ENCODE measurements around the gene HESX1. TPM values are rescaled to one million over a fixed set of nuclear protein-coding genes. Genes with fewer than 3 reads are reported as not detected.

HESX1 gene
- polyA plus RNA-seq, 1 experiment, result 0.46 TPM

GRCh38 chr3:57158813-57159738, 40.7 kb downstream of the HESX1 start:
- H3K4me3 ChIP-seq (ENCODE audit: low read depth, low read length), result no peak overlapping the region
- DNase-seq (ENCODE audit: low read depth, low spot score), result no peak
- peaks cover 37% of the 10 kb centered on the region for H3K27me3 ChIP-seq (ENCODE audit: control insufficient read depth, insufficient read depth, low read length)
- ChIA-PET CTCF (no interaction called here), POLR2A (no interaction called here)
- H3K27ac ChIP-seq (ENCODE audit: low read depth, low read length), result no peak overlapping the region
- H3K9me3 ChIP-seq (ENCODE audit: control insufficient read depth, insufficient read depth, low read length), result no peaks in the 10 kb centered on the region
- TF ChIP-seq CTCF (IDR thresholded peaks at IDR 0.05; ENCODE audit: low read depth, low read length), result no peak

- no peak overlapping the region for H3K4me3 ChIP-seq (ENCODE audit: low read depth, low read length)
- no peak for DNase-seq (ENCODE audit: low read depth, low spot score)
- no peak for TF ChIP-seq CTCF (IDR thresholded peaks at IDR 0.05; ENCODE audit: low read depth, low read length)
- H3K9me3 ChIP-seq (ENCODE audit: control insufficient read depth, insufficient read depth, low read length), result no peaks in the 10 kb centered on the region
- H3K27me3 ChIP-seq (ENCODE audit: control insufficient read depth, insufficient read depth, low read length), result peaks cover 33% of the 10 kb centered on the region
- H3K27ac ChIP-seq (ENCODE audit: low read depth, low read length), result no peak overlapping the region
- ChIA-PET CTCF (no interaction called here), POLR2A (no interaction called here)
Observed at GRCh38 chr3:57158325-57158724, 41.5 kb downstream of the HESX1 start.

GRCh38 chr3:57157545-57157944, 42.2 kb downstream of the HESX1 start:
- no peak for TF ChIP-seq CTCF (IDR thresholded peaks at IDR 0.05; ENCODE audit: low read depth, low read length)
- Histone ChIP-seq H3K27ac (ENCODE audit: low read depth, low read length) (no peak overlapping the region), H3K9me3 (ENCODE audit: control insufficient read depth, insufficient read depth, low read length) (no peaks in the 10 kb centered on the region), H3K4me3 (ENCODE audit: low read depth, low read length) (no peak overlapping the region), H3K27me3 (ENCODE audit: control insufficient read depth, insufficient read depth, low read length) (peaks cover 26% of the 10 kb centered on the region)
- DNase-seq (ENCODE audit: low read depth, low spot score), result no peak
- ChIA-PET POLR2A (no interaction called here), CTCF (interaction anchor here (1.5 kb wide), 1 partner anchor 12 kb away, joined by 3 read pairs; no protein-coding TSS in a partner anchor)

DNA sequence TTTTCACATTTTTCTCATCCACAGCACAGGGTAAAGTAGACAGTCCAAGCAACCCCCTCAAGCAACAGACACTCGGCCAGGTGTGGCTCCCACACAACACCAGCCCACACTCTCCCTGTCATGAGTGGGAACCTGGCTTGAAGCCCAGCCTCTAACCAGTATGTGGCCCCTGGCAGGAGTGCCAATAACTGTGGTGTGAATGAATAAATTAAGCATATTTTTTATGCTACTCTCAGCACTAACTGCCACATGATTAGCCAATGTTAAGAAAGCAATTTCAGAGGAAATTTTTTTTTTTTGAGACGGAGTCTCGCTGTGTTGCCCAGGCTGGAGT, 44.5 kb downstream of the HESX1 start:
- no peak overlapping the region for H3K27ac ChIP-seq (ENCODE audit: low read depth, low read length)
- peaks cover 8% of the 10 kb centered on the region for H3K27me3 ChIP-seq (ENCODE audit: control insufficient read depth, insufficient read depth, low read length)
- CTCF ChIA-PET, result no interaction called here
- DNase-seq (ENCODE audit: low read depth, low spot score), result no peak
- POLR2A ChIA-PET, result no interaction called here
- H3K4me3 ChIP-seq (ENCODE audit: low read depth, low read length), result no peak overlapping the region
- TF ChIP-seq CTCF (IDR thresholded peaks at IDR 0.05; ENCODE audit: low read depth, low read length), result no peak
- H3K9me3 ChIP-seq (ENCODE audit: control insufficient read depth, insufficient read depth, low read length), result no peaks in the 10 kb centered on the region

DNA sequence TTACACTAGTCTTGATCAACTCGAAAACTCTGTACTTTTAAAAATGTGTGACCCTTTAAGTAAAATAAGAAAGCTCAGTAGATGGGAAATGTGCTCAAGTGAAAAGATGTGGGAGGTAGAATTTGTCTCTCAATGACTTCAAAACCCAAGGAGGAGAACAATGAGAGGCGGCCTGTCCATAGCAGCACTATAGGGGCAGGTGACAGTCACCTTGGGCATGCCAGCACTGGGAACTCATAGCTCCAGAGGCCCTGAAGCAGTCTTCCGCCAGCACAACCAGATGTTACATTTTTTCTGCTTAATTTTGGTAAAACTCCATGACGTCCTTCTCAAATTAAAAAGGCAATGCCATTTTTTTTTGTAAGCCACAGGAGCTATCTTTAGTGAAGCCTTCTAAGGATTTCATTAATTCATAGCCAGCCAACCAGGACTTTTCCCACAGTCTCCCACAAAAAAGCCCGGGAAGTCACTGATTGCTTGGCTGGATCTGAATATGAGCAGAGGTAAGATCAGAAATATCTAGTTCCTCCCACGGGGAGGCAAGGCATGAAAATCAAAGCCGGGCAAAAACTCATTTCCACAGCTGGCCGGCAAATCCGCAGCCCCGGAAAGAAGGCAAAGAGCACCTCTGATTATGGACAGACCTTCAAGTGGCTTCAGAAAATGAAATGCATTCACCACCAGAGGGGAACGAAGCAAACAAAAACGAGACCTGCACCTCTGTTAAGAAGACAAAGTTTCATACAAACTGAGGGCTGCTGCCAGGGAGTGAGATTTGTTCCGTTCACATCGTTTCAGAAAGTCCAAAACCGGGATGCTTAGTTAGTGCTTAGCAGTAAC, 45.1 kb downstream of the HESX1 start:
- no peak overlapping the region for H3K27ac ChIP-seq (ENCODE audit: low read depth, low read length)
- no peak for TF ChIP-seq CTCF (IDR thresholded peaks at IDR 0.05; ENCODE audit: low read depth, low read length)
- H3K9me3 ChIP-seq (ENCODE audit: control insufficient read depth, insufficient read depth, low read length), result no peaks in the 10 kb centered on the region
- POLR2A ChIA-PET, result no interaction called here
- H3K4me3 ChIP-seq (ENCODE audit: low read depth, low read length), result no peak overlapping the region
- CTCF ChIA-PET, result interaction anchor here (1.0 kb wide), 1 partner anchor 14 kb away, joined by 4 read pairs; no protein-coding TSS in a partner anchor
- DNase-seq (ENCODE audit: low read depth, low spot score), result no peak
- H3K27me3 ChIP-seq (ENCODE audit: control insufficient read depth, insufficient read depth, low read length), result peaks cover 3% of the 10 kb centered on the region

Measured in AG04450 (cell line).